Measurements from ENCODE around the gene TYR.

GRCh38 chr11:89203814-89204213, 26.1 kb downstream of the TYR start:
- TF ChIP-seq, protein P1, sequence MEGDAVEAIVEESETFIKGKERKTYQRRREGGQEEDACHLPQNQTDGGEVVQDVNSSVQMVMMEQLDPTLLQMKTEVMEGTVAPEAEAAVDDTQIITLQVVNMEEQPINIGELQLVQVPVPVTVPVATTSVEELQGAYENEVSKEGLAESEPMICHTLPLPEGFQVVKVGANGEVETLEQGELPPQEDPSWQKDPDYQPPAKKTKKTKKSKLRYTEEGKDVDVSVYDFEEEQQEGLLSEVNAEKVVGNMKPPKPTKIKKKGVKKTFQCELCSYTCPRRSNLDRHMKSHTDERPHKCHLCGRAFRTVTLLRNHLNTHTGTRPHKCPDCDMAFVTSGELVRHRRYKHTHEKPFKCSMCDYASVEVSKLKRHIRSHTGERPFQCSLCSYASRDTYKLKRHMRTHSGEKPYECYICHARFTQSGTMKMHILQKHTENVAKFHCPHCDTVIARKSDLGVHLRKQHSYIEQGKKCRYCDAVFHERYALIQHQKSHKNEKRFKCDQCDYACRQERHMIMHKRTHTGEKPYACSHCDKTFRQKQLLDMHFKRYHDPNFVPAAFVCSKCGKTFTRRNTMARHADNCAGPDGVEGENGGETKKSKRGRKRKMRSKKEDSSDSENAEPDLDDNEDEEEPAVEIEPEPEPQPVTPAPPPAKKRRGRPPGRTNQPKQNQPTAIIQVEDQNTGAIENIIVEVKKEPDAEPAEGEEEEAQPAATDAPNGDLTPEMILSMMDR (IDR thresholded peaks at IDR 0.05; ENCODE audit: insufficient read depth, low read length, poor library complexity, severe bottlenecking): no peak
- no peak for TF ChIP-seq EZH2phosphoT487 (conservative IDR thresholded peaks at IDR 0.05; ENCODE audit: low read length)
